GM19023 (cell line): ENCODE data around the gene ZNF280D.
"Not testable (repeated sequence)": the region's sequence is repeated elsewhere in the genome, so short reads cannot be mapped to it uniquely, and the experiment has no call there.

Experiments used
- ATAC-seq: cut with Tn5 transposase; IDR thresholded peaks from one replicate; pipeline ENCODE4 v1.9.1; 2021; ENCODE audit warnings: mild to moderate bottlenecking, moderate library complexity; ENCODE audit not compliant: unreplicated experiment

Gene ZNF280D

GRCh38 chr15:56718560-56718959, 14.7 kb downstream of the ZNF280D start:
- ATAC-seq, result no peak

GRCh38 chr15:56716334-56716733, 17.0 kb downstream of the ZNF280D start:
- no peak for ATAC-seq

GRCh38 chr15:56715220-56715619, 18.1 kb downstream of the ZNF280D start:
- no peak for ATAC-seq

- ATAC-seq, result not testable (repeated sequence)
Measured at GRCh38 chr15:56709502-56709901, 23.8 kb downstream of the ZNF280D start.

GRCh38 chr15:56699743-56700142, 33.6 kb downstream of the ZNF280D start:
- no peak for ATAC-seq

GRCh38 chr15:56698270-56698669, 35.0 kb downstream of the ZNF280D start:
- no peak for ATAC-seq

GRCh38 chr15:56693761-56694160, 39.5 kb downstream of the ZNF280D start:
- no peak for ATAC-seq

- no peak for ATAC-seq
Measured at GRCh38 chr15:56690733-56691132, 42.6 kb downstream of the ZNF280D start.

- ATAC-seq, result no peak
Measured at GRCh38 chr15:56683908-56684307, 49.4 kb downstream of the ZNF280D start.

- ATAC-seq, result no peak
Measured at GRCh38 chr15:56681113-56681512, 52.2 kb downstream of the ZNF280D start.

- ATAC-seq, result no peak
Measured at GRCh38 chr15:56679225-56679624, 54.1 kb downstream of the ZNF280D start.

- no peak for ATAC-seq
Measured at GRCh38 chr15:56678571-56678970, 54.7 kb downstream of the ZNF280D start.

GRCh38 chr15:56677271-56677670, 56.0 kb downstream of the ZNF280D start:
- no peak for ATAC-seq

- no peak for ATAC-seq
Measured at GRCh38 chr15:56675930-56676329, 57.4 kb downstream of the ZNF280D start.

GRCh38 chr15:56674857-56675256, 58.5 kb downstream of the ZNF280D start:
- ATAC-seq, result no peak

GRCh38 chr15:56672721-56673120, 60.6 kb downstream of the ZNF280D start:
- ATAC-seq, result no peak

- ATAC-seq, result no peak
Measured at GRCh38 chr15:56667517-56667916, 65.8 kb downstream of the ZNF280D start.

- ATAC-seq, result no peak
Measured at GRCh38 chr15:56660943-56661342, 72.4 kb downstream of the ZNF280D start.

GRCh38 chr15:56659197-56659596, 74.1 kb downstream of the ZNF280D start:
- no peak for ATAC-seq

GRCh38 chr15:56654624-56655023, 78.7 kb downstream of the ZNF280D start:
- no peak for ATAC-seq

GRCh38 chr15:56654216-56654615, 79.1 kb downstream of the ZNF280D start:
- ATAC-seq, result no peak

- ATAC-seq, result no peak
Measured at GRCh38 chr15:56653787-56654186, 79.5 kb downstream of the ZNF280D start.

GRCh38 chr15:56653107-56653506, 80.2 kb downstream of the ZNF280D start:
- ATAC-seq, result no peak

GRCh38 chr15:56648311-56648710, 85.0 kb downstream of the ZNF280D start:
- ATAC-seq, result no peak
